ENCODE measurements around the gene CCDC33.

Gene CCDC33

GRCh38 chr15:74318376-74319137 is 82.4 kb downstream of the CCDC33 start (continued):
- TF ChIP-seq KLF1 (tag by site-specific recombination; IDR thresholded peaks at IDR 0.05) (peak; percentile 6; the same call in 1 of the 2 replicates), ZNF571 (tag by site-specific recombination; IDR thresholded peaks at IDR 0.05) (no peak), GLIS2 (tag by site-specific recombination; IDR thresholded peaks at IDR 0.05) (0 out of 2 replicates have a peak, but pooled peaks have one; percentile 8), ZNF174 (tag by site-specific recombination; IDR thresholded peaks at IDR 0.05) (no peak), SCRT2 (tag by site-specific recombination; IDR thresholded peaks at IDR 0.05) (peak; percentile 84; the same call in 1 of the 2 replicates), ELK4 (IDR thresholded peaks at IDR 0.05; ENCODE audit: borderline replicate concordance, low read depth, low read length) (no peak), ZBTB1 (tag by site-specific recombination; IDR thresholded peaks at IDR 0.05) (no peak), ZNF501 (tag by site-specific recombination; IDR thresholded peaks at IDR 0.05) (no peak), WT1 (tag by site-specific recombination; IDR thresholded peaks at IDR 0.05) (no peak), ZNF624 (tag by site-specific recombination; IDR thresholded peaks at IDR 0.05) (no peak), ZNF16 (tag by site-specific recombination; IDR thresholded peaks at IDR 0.05; ENCODE audit: low read depth) (no peak), ZSCAN16 (tag by site-specific recombination; IDR thresholded peaks at IDR 0.05) (peak; percentile 56; the same call in 1 of the 2 replicates), ZNF223 (tag by site-specific recombination; IDR thresholded peaks at IDR 0.05) (no peak), ZNF645 (tag by site-specific recombination; IDR thresholded peaks at IDR 0.05) (no peak), ZBTB44 (tag by site-specific recombination; IDR thresholded peaks at IDR 0.05) (no peak), ZNF776 (tag by site-specific recombination; IDR thresholded peaks at IDR 0.05; ENCODE audit: borderline replicate concordance) (no peak), ZNF121 (tag by site-specific recombination; IDR thresholded peaks at IDR 0.05) (no peak), ZNF529 (tag by site-specific recombination; IDR thresholded peaks at IDR 0.05; ENCODE audit: insufficient replicate concordance) (no peak), ZNF404 (tag by site-specific recombination; IDR thresholded peaks at IDR 0.05) (no peak)

GRCh38 chr15:74319138-74319460 is 83.0 kb downstream of the CCDC33 start:
- Histone ChIP-seq H3K27ac (ENCODE audit: extremely low read depth, low read depth, low read length) (no peak overlapping the region), H3K4me3 (ENCODE audit: low read depth, low read length) (no peak overlapping the region), H3K36me3 (ENCODE audit: control insufficient read depth in 2 of 2, insufficient read depth in 1 of 2, low read length in 2 of 2) (no peaks in the 10 kb centered on the region), H3K9me3 (ENCODE audit: control insufficient read depth, insufficient read depth, low read depth, low read length) (no peaks in the 10 kb centered on the region), H3K4me1 (ENCODE audit: control insufficient read depth, insufficient read depth, low read length) (peaks cover 20% of the 10 kb centered on the region)
- ChIA-PET POLR2A (no interaction called here), CTCF (interaction anchor here (0.6 to 16.8 kb wide), 11 partner anchors 8 to 397 kb away, joined by 3 to 301 read pairs (median 4); partner anchors contain the start of gene ISLR2)
- no peak for TF ChIP-seq ZNF426 (tag by site-specific recombination; IDR thresholded peaks at IDR 0.05)
- TF ChIP-seq ZNF274 (IDR thresholded peaks at IDR 0.05; ENCODE audit: low read length), result no peak
- TF ChIP-seq ZNF274 (tag by site-specific recombination; IDR thresholded peaks at IDR 0.05; ENCODE audit: borderline replicate concordance), result no peak
- TF ChIP-seq ZBTB21 (tag by site-specific recombination; IDR thresholded peaks at IDR 0.05), result no peak
- TF ChIP-seq ZXDB (tag by site-specific recombination; IDR thresholded peaks at IDR 0.05), result no peak
- TF ChIP-seq KLF17 (tag by site-specific recombination; IDR thresholded peaks at IDR 0.05), result no peak
- no peak for TF ChIP-seq KLF8 (tag by site-specific recombination; IDR thresholded peaks at IDR 0.05)
- TF ChIP-seq ZNF221 (tag by site-specific recombination; IDR thresholded peaks at IDR 0.05; ENCODE audit: borderline replicate concordance), result no peak
- no peak for TF ChIP-seq AEBP2 (tag by site-specific recombination; IDR thresholded peaks at IDR 0.05; ENCODE audit: borderline replicate concordance)
- no peak for TF ChIP-seq ZBTB26 (tag by site-specific recombination; optimal IDR thresholded peaks at IDR 0.05)
- no peak for TF ChIP-seq ZNF37A (tag by site-specific recombination; IDR thresholded peaks at IDR 0.05)
- TF ChIP-seq GLI4 (tag by site-specific recombination; IDR thresholded peaks at IDR 0.05), result no peak
- TF ChIP-seq ZNF155 (tag by site-specific recombination; IDR thresholded peaks at IDR 0.05), result no peak
